GM23248 (cell line): Measurements from ENCODE around the gene PTHLH. TPM values are rescaled to one million over a fixed set of nuclear protein-coding genes. Genes with fewer than 3 reads are reported as not detected.

Experiments
- DNase-seq: peaks from one replicate; pipeline ENCODE4 v3.0.0-alpha.2; 2015
- H2AFZ ChIP-seq: fragments of 200-600 bp; sonication (generic); 2 replicates; pipeline ENCODE4 v1.6.1; 2016; ENCODE audit warnings: antibody characterized with exemption
- H3F3A ChIP-seq: fragments of 200-600 bp; sonication (generic); 2 replicates; pipeline ENCODE4 v1.6.1; 2016; ENCODE audit warnings: mild to moderate bottlenecking, antibody characterized with exemption, mixed run types; ENCODE audit not compliant: insufficient read depth
- H3K27ac ChIP-seq: fragments of 200-600 bp; sonication (generic); 2 replicates; pipeline ENCODE4 v1.5.1; 2016; ENCODE audit warnings: mild to moderate bottlenecking
- H3K27me3 ChIP-seq: fragments of 200-600 bp; sonication (generic); replicated peaks from 2 replicates; pipeline ENCODE4 v1.6.1; 2016; ENCODE audit warnings: mild to moderate bottlenecking; ENCODE audit not compliant: insufficient read depth
- H3K36me3 ChIP-seq: fragments of 200-600 bp; sonication (generic); 2 replicates; pipeline ENCODE4 v1.6.1; 2016; ENCODE audit warnings: low read depth, mild to moderate bottlenecking
- H3K4me1 ChIP-seq: fragments of 200-600 bp; sonication (generic); 2 replicates; pipeline ENCODE4 v1.6.1; 2016; ENCODE audit warnings: mild to moderate bottlenecking; ENCODE audit not compliant: insufficient read depth
- H3K4me2 ChIP-seq: fragments of 200-600 bp; sonication (generic); one replicate; pipeline ENCODE4 v1.6.1; 2016; ENCODE audit warnings: mild to moderate bottlenecking; ENCODE audit not compliant: unreplicated experiment
- H3K4me3 ChIP-seq: fragments of 200-600 bp; sonication (generic); 2 replicates; pipeline ENCODE4 v1.5.1; 2016; ENCODE audit warnings: mild to moderate bottlenecking
- H3K79me2 ChIP-seq: fragments of 200-600 bp; sonication (generic); 2 replicates; pipeline ENCODE4 v1.6.1; 2016; ENCODE audit warnings: mild to moderate bottlenecking; ENCODE audit not compliant: insufficient read depth
- H3K9ac ChIP-seq: fragments of 200-600 bp; sonication (generic); 2 replicates; pipeline ENCODE4 v1.6.1; 2016; ENCODE audit warnings: mild to moderate bottlenecking
- H3K9me2 ChIP-seq: fragments of 200-600 bp; sonication (generic); 2 replicates; pipeline ENCODE4 v1.6.1; 2016; ENCODE audit warnings: mixed run types, mild to moderate bottlenecking, moderate library complexity; ENCODE audit not compliant: insufficient read depth
- H3K9me3 ChIP-seq: fragments of 200-600 bp; sonication (generic); one replicate; pipeline ENCODE4 v1.6.1; 2017; ENCODE audit warnings: low read depth
- H4K20me1 ChIP-seq: fragments of 200-600 bp; sonication (generic); 2 replicates; pipeline ENCODE4 v1.6.0; 2016; ENCODE audit not compliant: insufficient read depth
- EZH2 ChIP-seq: fragments of 200-600 bp; sonication (generic); IDR thresholded peaks from 2 replicates; pipeline ENCODE4 v1.6.1; 2018; ENCODE audit warnings: antibody characterized with exemption, mild to moderate bottlenecking; ENCODE audit not compliant: insufficient read depth, poor library complexity, severe bottlenecking
- EZH2phosphoT487 ChIP-seq: fragments of 200-600 bp; sonication (generic); IDR thresholded peaks from 2 replicates; pipeline ENCODE4 v1.6.1; 2018; ENCODE audit warnings: antibody characterized with exemption, moderate library complexity, mild to moderate bottlenecking, low read depth; ENCODE audit not compliant: insufficient read depth
- WGBS, 2 experiments: methylation state at CpG; one replicate each; pipeline ENCODE4 v1.1.6; 2015 to 2017; ENCODE audit warnings: low lambda C conversion rate in 2 of 2, low coverage in 1 of 2; ENCODE audit errors: missing lambda C conversion rate in 2 of 2; 5-methylcytosine and 5-hydroxymethylcytosine counted together
- in situ Hi-C: fragments of 300-500 bp; cut with MboI; formaldehyde crosslinking; loops from 2 replicates; pipeline ENCODE4 v1.15.0; 2020
- polyA plus RNA-seq: library from polyadenylated mRNA; unstranded; fragments of >200 nt; fragmentation: Nextera tagmentation; extraction: Ambion mirVana; gene quantifications from 2 replicates; pipeline ENCODE4 v1.2.1, GENCODE V29; 2016
- small RNA-seq: library from RNA; depleted of rRNA; stranded (forward); fragments of <200 nt; gene quantifications from one replicate; pipeline ENCODE3, GENCODE V24; 2014; ENCODE audit warnings: low read depth, low replicate concordance
- total RNA-seq: library from RNA; depleted of rRNA; stranded (reverse); fragments of >200 nt; shearing (Covaris generic); gene quantifications from 2 replicates; pipeline ENCODE4 v1.2.3, GENCODE V29; 2014; rRNA removed

The PTHLH gene
- total and polyA plus RNA-seq, 2 experiments from 2014 or later: 4.7 to 6.4 TPM

GRCh38 chr12:27913999-27914614, 58.4 kb downstream of the PTHLH start:
- H3K4me1 ChIP-seq: no peaks in the 10 kb centered on the region
- no peak overlapping the region for H2AFZ ChIP-seq
- in situ Hi-C loops: no loop called here
- no peak overlapping the region for H3K27ac ChIP-seq
- no peak for DNase-seq
- H3K4me2 ChIP-seq: no peak overlapping the region
- no peak overlapping the region for H3K4me3 ChIP-seq
- H3K9me2 ChIP-seq: no peaks in the 10 kb centered on the region
- no peaks in the 10 kb centered on the region for H3K27me3 ChIP-seq
- H4K20me1 ChIP-seq: no peaks in the 10 kb centered on the region
- no peak for TF ChIP-seq EZH2
- no peak for TF ChIP-seq EZH2phosphoT487
- H3K79me2 ChIP-seq: no peaks in the 10 kb centered on the region
- no peaks in the 10 kb centered on the region for H3K9me3 ChIP-seq
- no peaks in the 10 kb centered on the region for H3F3A ChIP-seq
- no peak overlapping the region for H3K9ac ChIP-seq
- WGBS, 2 experiments: 32 to 37% methylated on average over 4 of the region's 4 CpGs
- H3K36me3 ChIP-seq: no peaks in the 10 kb centered on the region

- no peaks in the 10 kb centered on the region for H4K20me1 ChIP-seq
- no peak overlapping the region for H2AFZ ChIP-seq
- no peaks in the 10 kb centered on the region for H3K27me3 ChIP-seq
- no peaks in the 10 kb centered on the region for H3K9me2 ChIP-seq
- 78 to 90% methylated on average over 3 of the region's 3 CpGs for WGBS, 2 experiments
- no peak for DNase-seq
- H3K4me2 ChIP-seq: no peak overlapping the region
- in situ Hi-C loops: no loop called here
- H3K9me3 ChIP-seq: no peaks in the 10 kb centered on the region
- peaks cover 14% of the 10 kb centered on the region; the same call in 1 of the 2 replicates for H3F3A ChIP-seq
- TF ChIP-seq EZH2 (no peak), EZH2phosphoT487 (no peak)
- H3K27ac ChIP-seq: no peak overlapping the region
- H3K4me3 ChIP-seq: no peak overlapping the region
- H3K79me2 ChIP-seq: no peaks in the 10 kb centered on the region
- H3K4me1 ChIP-seq: peaks cover 20% of the 10 kb centered on the region
- H3K9ac ChIP-seq: no peak overlapping the region
- no peaks in the 10 kb centered on the region for H3K36me3 ChIP-seq
These were observed 61.1 kb downstream of the PTHLH start for GRCh38 chr12:27911397-27911796.

Small RNA genes lying within 50 kb of the gene (small RNA-seq; reads per million reads assigned to genes)
- gene AC008011.1: not detected

Other genes starting within 250 kb of the PTHLH start
- 24.0 and 24.8 TPM in 2 replicates for gene KLHL42, start 192.5 kb downstream of the PTHLH start, total RNA-seq
- 13.6 and 15.3 TPM in 2 replicates for gene KLHL42, start 192.5 kb downstream of the PTHLH start, polyA plus RNA-seq
- gene MANSC4, start 192.5 kb downstream of the PTHLH start, total RNA-seq: not detected in 2 replicates
- not detected in 2 replicates for gene MANSC4, start 192.5 kb downstream of the PTHLH start, polyA plus RNA-seq
- gene CCDC91, start 217.7 kb upstream of the PTHLH start, total RNA-seq: 15.3 and 17.2 TPM in 2 replicates
- gene CCDC91, start 217.7 kb upstream of the PTHLH start, polyA plus RNA-seq: 31.0 and 31.5 TPM in 2 replicates